Activated CD4-positive, alpha-beta T cell treated with anti-CD3 and anti-CD28 coated beads for 4 hours (primary cell): ENCODE measurements around the gene CYP2C18.
"Not testable (repeated sequence)": the region's sequence is repeated elsewhere in the genome, so short reads cannot be mapped to it uniquely, and the experiment has no call there.

ENCODE experiments used
- DNase-seq, 2 donors: peaks; one replicate each; pipeline ENCODE4 v3.0.0-alpha.2; 2020

CYP2C18 gene

DNA sequence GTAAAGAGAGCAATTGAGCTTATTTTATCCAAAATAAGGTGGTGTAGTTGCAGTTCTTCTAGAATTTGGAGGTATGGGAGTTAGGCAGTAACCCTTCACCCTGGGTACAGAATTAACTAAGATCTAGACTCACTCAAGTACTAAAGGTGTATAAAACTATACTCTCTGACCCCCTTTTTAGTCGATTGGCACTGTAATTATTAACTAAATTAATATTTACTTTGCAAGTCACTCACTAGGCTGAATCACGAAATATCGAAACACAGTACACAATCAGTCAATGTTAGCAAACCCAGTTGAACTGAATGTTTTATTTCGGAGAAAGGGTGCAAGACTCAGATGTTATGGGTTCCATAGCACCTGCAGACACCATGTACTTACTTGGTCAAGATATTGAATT lies 64.3 kb downstream of the CYP2C18 start:
- DNase-seq = no peak

DNA sequence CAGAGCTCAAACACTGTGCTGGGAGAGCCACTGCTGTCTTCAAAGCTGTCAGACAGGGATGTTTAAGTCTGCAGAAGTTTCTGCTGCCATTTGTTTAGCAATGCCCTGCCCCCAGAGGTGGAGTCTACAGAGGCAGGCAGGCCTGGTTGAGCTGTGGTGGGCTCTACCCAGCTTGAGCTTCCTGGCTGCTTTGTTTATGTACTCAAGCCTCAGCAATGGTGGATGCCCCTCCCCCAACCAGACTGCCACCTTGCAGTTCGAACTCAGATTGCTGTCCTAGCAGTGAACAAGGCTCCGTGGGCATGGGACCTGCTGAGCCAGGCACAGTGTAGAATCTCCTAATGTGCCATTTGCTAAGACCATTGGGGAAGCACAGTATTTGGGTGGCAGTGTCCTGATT lies 74.4 kb downstream of the CYP2C18 start:
- no peak for DNase-seq

DNA sequence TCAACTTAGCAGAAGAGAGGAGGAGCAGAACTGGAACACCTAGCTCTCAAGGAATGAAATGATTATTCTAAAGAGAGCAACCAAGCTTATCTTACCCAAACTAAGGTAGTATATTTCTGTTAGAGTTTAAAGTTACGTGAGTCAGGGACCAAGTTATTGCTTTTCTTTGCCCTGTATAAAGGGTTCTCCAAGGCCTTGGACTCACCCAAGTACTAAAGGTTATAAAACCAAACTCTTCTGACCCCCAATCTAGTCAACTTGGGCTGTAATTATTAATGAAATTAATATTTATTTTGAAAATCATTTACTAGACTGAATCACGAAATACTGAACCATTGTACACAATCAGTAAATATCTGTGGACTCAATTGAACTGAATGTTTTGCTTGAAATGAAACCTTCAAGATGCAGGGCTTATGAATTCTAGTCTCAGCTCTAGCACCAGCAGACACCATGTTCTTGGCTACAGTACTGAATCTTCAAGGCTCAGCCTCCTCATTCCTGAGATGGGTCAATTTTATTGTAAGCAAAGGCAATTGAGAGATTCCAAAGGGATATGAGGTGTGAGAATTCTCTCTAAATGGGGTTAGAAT lies 77.2 kb downstream of the CYP2C18 start:
- no peak for DNase-seq

DNA sequence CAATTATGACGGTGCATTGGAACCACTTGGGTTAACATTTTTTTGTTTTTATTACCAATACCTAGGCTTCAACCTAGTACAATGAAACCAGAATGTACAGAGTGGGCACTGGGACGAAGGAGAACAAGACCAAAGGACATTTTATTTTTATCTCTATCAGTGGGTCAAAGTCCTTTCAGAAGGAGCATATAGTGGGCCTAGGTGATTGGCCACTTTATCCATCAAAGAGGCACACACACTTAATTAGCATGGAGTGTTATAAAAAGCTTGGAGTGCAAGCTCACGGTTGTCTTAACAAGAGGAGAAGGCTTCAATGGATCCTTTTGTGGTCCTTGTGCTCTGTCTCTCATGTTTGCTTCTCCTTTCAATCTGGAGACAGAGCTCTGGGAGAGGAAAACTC lies 78.9 kb downstream of the CYP2C18 start, which contains the start of gene CYP2C19:
Gene CYP2C19 (plus strand): TSS at position 289 of the 400 bp plus-strand sequence. CDS start 25 bp downstream, at position 314.
- no peak for DNase-seq

DNA sequence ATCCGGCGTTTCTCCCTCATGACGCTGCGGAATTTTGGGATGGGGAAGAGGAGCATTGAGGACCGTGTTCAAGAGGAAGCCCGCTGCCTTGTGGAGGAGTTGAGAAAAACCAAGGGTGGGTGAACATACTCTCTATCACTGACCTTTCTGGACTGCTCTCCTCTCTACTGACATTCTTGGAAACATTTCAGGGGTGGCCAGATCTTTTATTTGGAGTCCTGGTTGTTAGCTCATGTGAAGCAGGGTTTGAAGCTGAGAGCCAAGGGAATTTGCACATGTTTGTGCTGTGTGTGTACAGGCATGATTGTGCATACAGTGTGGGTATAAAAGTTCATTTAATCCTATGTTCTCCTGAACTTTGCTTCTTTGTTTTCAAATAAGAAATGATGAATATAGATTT lies 91.9 kb downstream of the CYP2C18 start:
- not testable (repeated sequence) for DNase-seq

DNA sequence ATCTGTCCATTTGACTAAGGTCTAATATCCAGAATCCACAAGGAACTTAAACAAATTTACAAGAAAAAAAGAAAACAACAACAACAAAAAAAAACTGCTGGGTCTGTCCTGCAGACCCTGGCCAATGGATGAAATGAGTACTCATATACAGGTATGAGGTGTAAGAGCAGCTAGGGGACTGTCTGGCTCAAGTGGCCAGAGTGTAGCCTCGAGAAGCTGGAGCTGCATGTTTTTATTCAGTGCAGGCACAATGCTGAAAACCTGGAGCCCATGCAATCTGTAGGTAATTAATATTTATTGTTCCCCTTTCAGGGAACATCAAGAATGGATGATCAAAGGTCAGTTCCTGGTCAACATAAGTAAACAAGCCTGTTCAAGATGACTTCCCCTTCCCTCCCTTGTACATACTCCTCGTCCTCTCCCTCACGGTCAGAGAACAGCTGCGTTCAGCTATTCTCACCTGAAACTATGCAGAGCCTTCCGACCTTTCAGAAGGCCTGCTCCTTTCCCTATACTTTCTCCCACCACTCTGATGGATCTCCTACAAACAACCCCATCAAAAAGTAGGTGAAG lies 94.4 kb downstream of the CYP2C18 start:
- DNase-seq = no peak

DNA sequence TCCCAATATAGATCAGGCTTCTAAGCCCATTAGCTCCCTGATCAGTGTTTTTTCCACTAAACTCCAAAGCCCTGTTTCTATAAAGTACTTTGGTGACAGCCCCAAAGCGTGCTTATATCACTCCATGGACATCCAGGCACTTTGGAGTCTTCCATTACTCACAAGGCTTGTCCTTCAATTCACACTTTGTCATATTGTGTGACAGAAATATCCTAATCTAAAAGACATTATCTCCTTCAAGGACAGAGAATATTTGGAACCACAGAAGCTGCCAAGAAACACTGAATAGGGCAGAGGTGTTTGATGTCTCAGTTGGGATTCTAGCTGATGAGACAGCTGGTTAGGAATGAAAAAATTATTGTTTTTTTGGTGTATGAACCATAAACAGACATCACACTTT lies 97.3 kb downstream of the CYP2C18 start:
- no peak for DNase-seq

DNA sequence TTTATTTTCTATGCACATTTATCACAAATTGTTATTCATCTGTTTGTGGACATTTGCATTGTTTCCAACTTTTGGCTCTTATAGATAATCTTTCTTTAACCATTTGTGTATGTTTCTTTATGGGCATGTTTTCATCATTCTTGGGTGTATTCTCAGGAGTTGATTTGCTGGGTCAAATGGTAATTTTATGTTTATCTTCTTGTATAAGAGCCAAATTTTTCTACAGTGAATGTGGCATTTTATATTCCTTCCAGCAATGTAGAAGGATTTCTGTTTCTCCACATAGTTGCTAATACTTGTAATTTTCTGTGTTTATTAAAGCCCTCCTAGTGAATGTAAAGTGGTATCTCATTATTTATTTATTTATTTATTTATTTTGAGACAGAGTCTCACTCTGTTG lies 100.7 kb downstream of the CYP2C18 start:
- DNase-seq = no peak

DNA sequence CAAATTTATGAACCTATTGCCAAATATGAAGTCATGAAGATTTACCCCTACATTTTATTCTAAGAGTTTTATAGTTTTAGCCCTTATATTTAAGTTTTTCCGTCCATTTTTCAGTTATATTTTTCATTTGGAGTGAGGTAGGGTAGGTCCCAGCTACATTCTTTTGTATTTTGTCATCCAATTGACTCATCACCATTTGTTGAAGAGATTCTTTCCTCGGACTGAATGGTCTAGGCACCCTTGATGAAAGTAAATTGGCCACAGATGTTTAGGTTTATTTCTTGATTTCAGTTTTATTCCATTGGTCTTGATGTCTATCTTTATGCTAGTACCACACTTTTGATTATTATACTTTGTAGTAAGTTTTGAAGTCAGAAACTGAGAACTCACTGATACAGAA lies 101.7 kb downstream of the CYP2C18 start:
- no peak for DNase-seq
